ENCODE results near the gene JUND. TPM values are rescaled to one million over a fixed set of nuclear protein-coding genes. Genes with fewer than 3 reads are reported as not detected.
"Not testable (repeated sequence)": the region's sequence is repeated elsewhere in the genome, so short reads cannot be mapped to it uniquely, and the experiment has no call there.

Gene JUND
- total and polyA plus RNA-seq, 4 donors = 12.8 to 103 (median 41.8) TPM

GRCh38 chr19:18328340-18329034 is 47.1 kb upstream of the JUND start (continued):
- TF ChIP-seq CTCF (IDR thresholded peaks at IDR 0.05; ENCODE audit: low read depth, low read length, missing input control) = peak; percentile 98
- peak; percentile 56 to 83 for TF ChIP-seq RXRA (IDR thresholded peaks at IDR 0.05)

DNA sequence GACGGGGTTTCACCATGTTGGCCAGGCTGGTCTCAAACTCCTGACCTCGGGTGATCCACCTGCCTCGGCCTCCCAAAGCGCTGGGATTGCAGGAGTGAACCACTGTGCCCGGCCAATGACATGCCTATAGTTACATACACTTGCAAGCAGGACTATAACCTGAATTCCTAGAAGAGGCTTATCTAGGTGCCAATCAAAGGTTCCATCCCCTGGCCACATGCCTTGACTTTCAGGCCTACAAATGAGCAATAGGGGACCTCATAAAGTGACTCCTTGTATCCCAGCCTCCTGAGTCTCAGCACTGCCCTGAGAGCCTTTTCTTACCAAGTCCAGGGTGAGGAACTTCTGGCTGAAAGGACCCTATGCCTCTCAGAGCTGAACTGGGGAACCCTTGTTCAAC is 45.4 kb upstream of the JUND start:
- no peaks in the 10 kb centered on the region for H3K36me3 ChIP-seq (ENCODE audit: control insufficient read depth in 4 of 4, insufficient read depth in 3 of 4, low read depth in 1 of 4, low read length in 3 of 4)
- H3K9ac ChIP-seq (ENCODE audit: low read depth in 1 of 2, low read length in 2 of 2) = no peak overlapping the region
- TF ChIP-seq GABPA (IDR thresholded peaks at IDR 0.05 in 1 of 2, conservative IDR thresholded peaks at IDR 0.05 in 1 of 2) = no peak
- no peak for TF ChIP-seq JUND (IDR thresholded peaks at IDR 0.05)
- TF ChIP-seq, protein P1, sequence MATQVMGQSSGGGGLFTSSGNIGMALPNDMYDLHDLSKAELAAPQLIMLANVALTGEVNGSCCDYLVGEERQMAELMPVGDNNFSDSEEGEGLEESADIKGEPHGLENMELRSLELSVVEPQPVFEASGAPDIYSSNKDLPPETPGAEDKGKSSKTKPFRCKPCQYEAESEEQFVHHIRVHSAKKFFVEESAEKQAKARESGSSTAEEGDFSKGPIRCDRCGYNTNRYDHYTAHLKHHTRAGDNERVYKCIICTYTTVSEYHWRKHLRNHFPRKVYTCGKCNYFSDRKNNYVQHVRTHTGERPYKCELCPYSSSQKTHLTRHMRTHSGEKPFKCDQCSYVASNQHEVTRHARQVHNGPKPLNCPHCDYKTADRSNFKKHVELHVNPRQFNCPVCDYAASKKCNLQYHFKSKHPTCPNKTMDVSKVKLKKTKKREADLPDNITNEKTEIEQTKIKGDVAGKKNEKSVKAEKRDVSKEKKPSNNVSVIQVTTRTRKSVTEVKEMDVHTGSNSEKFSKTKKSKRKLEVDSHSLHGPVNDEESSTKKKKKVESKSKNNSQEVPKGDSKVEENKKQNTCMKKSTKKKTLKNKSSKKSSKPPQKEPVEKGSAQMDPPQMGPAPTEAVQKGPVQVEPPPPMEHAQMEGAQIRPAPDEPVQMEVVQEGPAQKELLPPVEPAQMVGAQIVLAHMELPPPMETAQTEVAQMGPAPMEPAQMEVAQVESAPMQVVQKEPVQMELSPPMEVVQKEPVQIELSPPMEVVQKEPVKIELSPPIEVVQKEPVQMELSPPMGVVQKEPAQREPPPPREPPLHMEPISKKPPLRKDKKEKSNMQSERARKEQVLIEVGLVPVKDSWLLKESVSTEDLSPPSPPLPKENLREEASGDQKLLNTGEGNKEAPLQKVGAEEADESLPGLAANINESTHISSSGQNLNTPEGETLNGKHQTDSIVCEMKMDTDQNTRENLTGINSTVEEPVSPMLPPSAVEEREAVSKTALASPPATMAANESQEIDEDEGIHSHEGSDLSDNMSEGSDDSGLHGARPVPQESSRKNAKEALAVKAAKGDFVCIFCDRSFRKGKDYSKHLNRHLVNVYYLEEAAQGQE (IDR thresholded peaks at IDR 0.05) = no peak
- no peak for TF ChIP-seq HNF4A (conservative IDR thresholded peaks at IDR 0.05)
- TF ChIP-seq, protein P2, sequence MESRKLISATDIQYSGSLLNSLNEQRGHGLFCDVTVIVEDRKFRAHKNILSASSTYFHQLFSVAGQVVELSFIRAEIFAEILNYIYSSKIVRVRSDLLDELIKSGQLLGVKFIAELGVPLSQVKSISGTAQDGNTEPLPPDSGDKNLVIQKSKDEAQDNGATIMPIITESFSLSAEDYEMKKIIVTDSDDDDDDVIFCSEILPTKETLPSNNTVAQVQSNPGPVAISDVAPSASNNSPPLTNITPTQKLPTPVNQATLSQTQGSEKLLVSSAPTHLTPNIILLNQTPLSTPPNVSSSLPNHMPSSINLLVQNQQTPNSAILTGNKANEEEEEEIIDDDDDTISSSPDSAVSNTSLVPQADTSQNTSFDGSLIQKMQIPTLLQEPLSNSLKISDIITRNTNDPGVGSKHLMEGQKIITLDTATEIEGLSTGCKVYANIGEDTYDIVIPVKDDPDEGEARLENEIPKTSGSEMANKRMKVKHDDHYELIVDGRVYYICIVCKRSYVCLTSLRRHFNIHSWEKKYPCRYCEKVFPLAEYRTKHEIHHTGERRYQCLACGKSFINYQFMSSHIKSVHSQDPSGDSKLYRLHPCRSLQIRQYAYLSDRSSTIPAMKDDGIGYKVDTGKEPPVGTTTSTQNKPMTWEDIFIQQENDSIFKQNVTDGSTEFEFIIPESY (IDR thresholded peaks at IDR 0.05) = no peak
- TF ChIP-seq TAF1 (conservative IDR thresholded peaks at IDR 0.05) = no peak
- TF ChIP-seq RXRA (IDR thresholded peaks at IDR 0.05) = no peak
- TF ChIP-seq, protein P3, sequence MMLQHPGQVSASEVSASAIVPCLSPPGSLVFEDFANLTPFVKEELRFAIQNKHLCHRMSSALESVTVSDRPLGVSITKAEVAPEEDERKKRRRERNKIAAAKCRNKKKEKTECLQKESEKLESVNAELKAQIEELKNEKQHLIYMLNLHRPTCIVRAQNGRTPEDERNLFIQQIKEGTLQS (IDR thresholded peaks at IDR 0.05) = no peak
- no peak for TF ChIP-seq RAD21 (IDR thresholded peaks at IDR 0.05)
- no peak for TF ChIP-seq MAX (IDR thresholded peaks at IDR 0.05)
- no peak for TF ChIP-seq SP1 (IDR thresholded peaks at IDR 0.05)
- no peak for TF ChIP-seq CTCF (IDR thresholded peaks at IDR 0.05; ENCODE audit: low read depth, low read length, missing input control)
- H3K9me3 ChIP-seq (ENCODE audit: control insufficient read depth in 4 of 4, low read length in 3 of 4) = no peaks in the 10 kb centered on the region
- DNase-seq (ENCODE audit: low spot score) = no peak
- no peak overlapping the region for H3K4me3 ChIP-seq (ENCODE audit: low read depth in 1 of 3, low read length in 3 of 3)
- no peak overlapping the region for H3K27ac ChIP-seq (ENCODE audit: low read depth in 1 of 2, low read length in 2 of 2)
- H3K4me1 ChIP-seq (ENCODE audit: control insufficient read depth in 4 of 4, insufficient read depth in 4 of 4, low read length in 3 of 4) = peaks cover 5 to 31% (median 23%) of the 10 kb centered on the region in 4 donors
- no peaks in the 10 kb centered on the region for H3K27me3 ChIP-seq (ENCODE audit: control insufficient read depth in 4 of 4, insufficient read depth in 4 of 4, low read length in 3 of 4)
- WGBS = 94% methylated on average over 5 of the region's 5 CpGs

- not testable (repeated sequence) for H3K4me3 ChIP-seq (ENCODE audit: low read depth in 1 of 3, low read length in 3 of 3); DNase-seq (ENCODE audit: low spot score); H3K9me3 ChIP-seq (ENCODE audit: control insufficient read depth in 4 of 4, low read length in 3 of 4); H3K27me3 ChIP-seq (ENCODE audit: control insufficient read depth in 4 of 4, insufficient read depth in 4 of 4, low read length in 3 of 4); H3K9ac ChIP-seq (ENCODE audit: low read depth in 1 of 2, low read length in 2 of 2); H3K36me3 ChIP-seq (ENCODE audit: control insufficient read depth in 4 of 4, insufficient read depth in 3 of 4, low read depth in 1 of 4, low read length in 3 of 4)
- H3K27ac ChIP-seq (ENCODE audit: low read depth in 1 of 2, low read length in 2 of 2) = peak overlapping the region in 1 of 2 donors; percentile 92
- 54% methylated on average over 6 of the region's 6 CpGs for WGBS
- H3K4me1 ChIP-seq (ENCODE audit: control insufficient read depth in 4 of 4, insufficient read depth in 4 of 4, low read length in 3 of 4) = peaks cover 10 to 50% (median 36%) of the 10 kb centered on the region in 4 donors
Measured at GRCh38 chr19:18324373-18324731, 42.9 kb upstream of the JUND start.
